ENCODE measurements around the gene SRC. TPM values are rescaled to one million over a fixed set of nuclear protein-coding genes. Genes with fewer than 3 reads are reported as not detected.

The SRC gene
- total RNA-seq, 2 donors from 2014 or later: 5.4 to 8.3 TPM

DNA sequence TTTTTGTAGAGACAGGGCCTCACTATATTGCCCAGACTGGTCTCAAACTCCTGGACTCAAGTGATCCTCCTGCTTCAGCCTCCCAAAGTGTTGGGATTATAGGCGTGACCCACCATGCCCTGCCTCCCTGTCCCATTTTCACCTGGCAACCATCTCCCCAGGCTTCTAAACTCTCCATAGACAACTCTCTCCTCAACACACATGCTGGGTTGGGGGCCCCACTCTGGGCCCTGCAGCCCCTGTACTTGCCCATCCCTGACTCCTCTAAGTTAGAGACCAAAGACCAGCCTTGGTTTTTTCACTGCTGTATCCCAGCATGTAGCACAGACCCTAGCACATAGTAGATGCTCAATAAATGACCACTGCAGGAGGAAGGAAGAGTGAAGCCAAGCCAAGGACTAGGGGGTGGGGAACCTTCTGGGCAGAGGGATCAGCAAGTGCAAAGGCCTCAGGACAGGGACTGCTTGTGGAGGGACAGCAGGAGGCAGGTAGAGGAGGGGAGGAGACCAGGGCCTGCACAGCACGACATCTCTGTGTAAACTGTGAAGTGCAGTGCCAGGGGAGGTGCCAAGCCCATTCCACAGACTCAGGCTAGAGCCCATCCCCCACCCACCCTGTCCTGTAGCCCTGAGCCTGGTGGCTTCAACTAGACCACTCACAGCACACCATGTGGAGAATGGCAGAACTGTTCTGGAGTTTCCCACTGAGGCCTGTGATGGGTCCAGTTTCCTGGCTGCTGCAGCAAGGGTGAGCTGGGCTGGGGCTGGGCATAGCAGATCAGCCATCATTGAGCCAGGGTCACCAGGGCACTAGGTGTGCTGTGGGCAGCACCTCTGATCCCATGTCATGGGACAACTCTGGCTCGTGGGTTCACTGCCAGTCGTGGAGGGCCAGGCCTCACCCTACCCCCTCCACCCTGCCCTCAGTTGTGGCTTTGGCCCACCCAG, 3.4 kb upstream of the SRC start:
- H3K36me3 Mint-ChIP-seq: no peaks in the 10 kb centered on the region
- DNase-seq (ENCODE audit: low spot score in 2 of 2) (peak in 1 of 2 donors; percentile 41), ATAC-seq (no peak)
- H3K9me3 Mint-ChIP-seq: no peaks in the 10 kb centered on the region
- H3K27ac Mint-ChIP-seq: peak overlapping the region in 1 of 2 donors; percentile 16

DNA sequence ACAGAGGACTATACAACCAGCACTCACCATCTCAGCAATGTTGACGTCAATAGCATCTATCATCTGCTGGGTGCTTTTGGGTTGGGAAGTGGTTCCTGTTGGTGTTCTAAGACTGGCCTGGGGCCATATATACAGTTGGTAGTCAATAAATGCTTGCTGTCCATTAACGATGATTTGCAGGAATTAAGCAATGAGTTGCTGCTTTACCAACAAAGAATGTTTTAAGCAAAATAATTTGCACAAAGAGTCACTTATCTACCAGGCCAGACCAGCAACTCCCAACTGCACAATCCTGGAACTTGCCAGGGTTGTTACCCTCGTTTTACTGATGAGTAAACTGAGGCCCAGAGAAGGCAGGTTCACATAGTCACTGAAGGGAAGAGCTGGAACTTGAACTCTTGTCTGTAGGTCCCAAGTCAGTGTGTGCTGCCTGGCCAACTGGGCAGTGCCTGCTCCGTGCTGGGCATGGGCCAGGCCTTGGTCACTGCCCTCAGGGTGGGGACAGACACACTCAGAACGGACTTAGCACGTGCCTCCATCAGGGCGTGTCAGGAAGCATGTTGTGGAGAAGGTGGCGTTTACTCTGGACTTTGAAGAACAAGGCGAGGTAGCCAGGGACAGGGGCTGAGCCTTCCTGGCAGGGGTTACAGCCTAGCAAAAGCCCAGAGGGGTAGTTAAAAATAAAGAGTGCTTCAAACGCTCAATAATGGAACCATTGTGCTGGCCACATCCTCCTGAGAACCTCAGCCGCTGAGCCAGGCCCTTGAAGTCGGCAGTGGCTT, 2.5 kb upstream of the SRC start:
- no peak for DNase-seq (ENCODE audit: low spot score in 2 of 2)
- no peak for ATAC-seq
- H3K27ac Mint-ChIP-seq: no peak overlapping the region

DNA sequence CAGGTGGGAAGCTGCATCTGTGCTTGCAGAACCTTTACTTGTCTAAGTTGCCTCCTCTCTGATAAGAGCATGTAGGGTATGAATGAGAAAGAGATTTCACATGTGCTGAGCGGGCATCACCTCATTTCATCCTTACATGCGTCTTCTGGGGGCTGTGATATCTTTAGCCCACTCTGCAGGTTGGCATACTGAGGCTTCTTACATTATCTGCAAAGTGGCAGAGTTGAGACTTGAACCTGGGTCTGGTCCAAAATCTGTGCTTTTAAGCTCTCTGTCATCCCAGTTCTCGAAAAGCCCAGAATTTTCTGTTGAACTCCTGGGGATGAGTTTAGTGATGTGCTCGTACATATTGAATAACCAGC, 2.0 kb upstream of the SRC start:
- no peaks in the 10 kb centered on the region for H3K36me3 Mint-ChIP-seq
- ATAC-seq (no peak), DNase-seq (ENCODE audit: low spot score in 2 of 2) (peak in 1 of 2 donors; percentile 35)
- no peak overlapping the region for H3K27ac Mint-ChIP-seq
- no peaks in the 10 kb centered on the region for H3K9me3 Mint-ChIP-seq

More for the DNA sequence above, 2.5 kb upstream of the SRC start:
- Mint-ChIP-seq H3K36me3 (no peaks in the 10 kb centered on the region), H3K9me3 (no peaks in the 10 kb centered on the region)

DNA sequence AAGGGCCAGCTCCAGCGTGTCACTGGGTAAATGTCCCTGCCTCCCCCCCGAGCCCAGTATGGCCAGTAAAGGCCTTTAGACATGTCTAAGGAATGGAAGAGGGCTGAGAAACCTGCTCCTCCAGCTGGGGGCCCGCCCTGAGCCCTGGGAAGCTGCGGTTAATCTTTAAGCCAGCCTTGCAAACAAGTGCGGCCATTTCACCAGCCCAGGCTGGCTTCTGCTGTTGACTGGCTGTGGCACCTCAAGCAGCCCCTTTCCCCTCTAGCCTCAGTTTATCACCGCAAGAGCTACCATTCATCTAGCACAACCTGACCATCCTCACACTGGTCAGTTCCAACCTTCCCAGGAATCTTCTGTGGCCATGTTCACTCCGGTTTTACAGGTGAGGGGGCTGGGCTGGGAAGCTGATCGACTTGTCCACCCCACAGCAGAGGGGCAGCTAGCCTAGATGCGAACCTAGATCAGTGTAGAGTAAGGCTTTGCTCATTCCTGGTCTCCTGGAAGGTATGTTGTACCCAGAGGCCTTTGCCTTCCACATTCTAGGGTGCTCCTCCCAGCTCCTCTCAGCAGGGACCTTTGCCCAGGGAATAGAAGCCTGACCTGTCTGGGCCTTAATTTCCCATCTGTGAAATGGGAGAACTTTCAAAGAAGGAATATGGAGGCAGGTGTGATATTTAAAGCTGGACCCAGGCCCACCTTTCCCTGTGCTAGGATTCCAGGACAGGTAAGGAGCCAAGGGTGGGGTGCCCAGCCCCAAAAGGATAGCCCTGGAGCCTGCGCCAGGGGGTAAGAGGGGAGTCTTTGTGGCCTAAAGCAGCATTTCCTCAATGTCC, 1.2 kb upstream of the SRC start:
- Mint-ChIP-seq H3K36me3 (no peaks in the 10 kb centered on the region), H3K9me3 (no peaks in the 10 kb centered on the region), H3K27ac (peak overlapping the region in 1 of 2 donors; percentile 27)
- ATAC-seq (no peak), DNase-seq (ENCODE audit: low spot score in 2 of 2) (peak in 1 of 2 donors; percentile 33)

DNA sequence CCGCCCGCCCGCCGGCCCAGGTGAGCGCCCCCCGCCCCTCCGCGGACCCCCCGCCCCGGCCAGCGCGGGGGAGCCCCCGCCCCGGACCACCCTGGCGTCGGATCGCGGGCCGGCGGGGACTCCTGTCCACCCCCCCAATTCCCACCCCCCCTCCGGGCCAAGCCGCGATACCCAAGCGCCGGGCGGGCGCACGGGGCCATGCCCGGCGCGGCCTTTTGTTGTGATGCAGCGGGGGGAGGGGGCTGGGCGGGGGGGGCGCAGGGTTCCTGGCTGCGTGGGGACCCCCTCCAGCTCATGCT, 245 bp downstream of the SRC start:
- H3K36me3 Mint-ChIP-seq: no peaks in the 10 kb centered on the region
- ATAC-seq (peak in 1 of 2 donors; percentile 12), DNase-seq (ENCODE audit: low spot score in 2 of 2) (no peak)
- no peak overlapping the region for H3K27ac Mint-ChIP-seq
- no peaks in the 10 kb centered on the region for H3K9me3 Mint-ChIP-seq

DNA sequence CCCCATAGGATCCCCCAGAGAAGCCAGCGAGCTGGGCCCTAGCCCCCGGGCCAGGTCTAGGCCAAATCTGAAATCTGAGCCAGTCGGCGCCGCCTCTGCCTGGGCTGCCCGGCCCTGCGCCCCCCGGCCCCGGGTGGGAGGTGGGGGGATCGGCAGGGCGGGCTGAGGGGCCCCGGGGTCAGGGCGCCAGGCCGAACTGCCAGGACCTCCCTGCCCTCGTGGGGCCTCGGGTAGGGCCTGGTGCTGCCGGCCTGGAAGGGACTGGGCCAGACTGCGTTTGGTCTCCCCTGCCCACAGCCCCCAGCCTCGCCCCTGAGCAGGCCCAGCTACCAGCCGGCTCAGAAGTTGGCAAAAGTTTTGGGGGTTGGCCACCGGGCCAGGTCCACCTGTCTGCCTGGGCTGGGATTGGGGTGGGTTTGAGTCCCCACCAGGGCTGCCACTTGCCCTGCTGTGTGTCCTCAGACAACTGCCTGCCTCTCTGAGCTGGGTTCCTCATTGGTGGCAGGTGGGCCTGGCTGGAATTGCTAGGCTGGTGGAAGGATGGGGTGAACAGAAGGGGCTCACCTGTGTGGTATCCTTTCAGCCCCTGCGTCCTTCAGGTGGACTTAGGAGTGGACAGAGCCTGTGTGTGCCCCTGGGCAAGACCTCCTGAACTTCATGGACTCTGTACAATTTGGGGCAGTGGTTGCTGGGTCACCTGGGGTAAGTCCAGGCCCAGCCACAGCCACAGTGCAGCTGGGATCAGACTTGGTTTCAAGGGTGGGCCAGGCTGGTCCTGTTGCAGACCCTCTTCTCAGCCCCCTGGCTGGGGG, 801 bp downstream of the SRC start:
- Mint-ChIP-seq H3K9me3 (no peaks in the 10 kb centered on the region), H3K27ac (no peak overlapping the region), H3K36me3 (no peaks in the 10 kb centered on the region)
- ATAC-seq (no peak), DNase-seq (ENCODE audit: low spot score in 2 of 2) (peak in 1 of 2 donors; percentile 55)

DNA sequence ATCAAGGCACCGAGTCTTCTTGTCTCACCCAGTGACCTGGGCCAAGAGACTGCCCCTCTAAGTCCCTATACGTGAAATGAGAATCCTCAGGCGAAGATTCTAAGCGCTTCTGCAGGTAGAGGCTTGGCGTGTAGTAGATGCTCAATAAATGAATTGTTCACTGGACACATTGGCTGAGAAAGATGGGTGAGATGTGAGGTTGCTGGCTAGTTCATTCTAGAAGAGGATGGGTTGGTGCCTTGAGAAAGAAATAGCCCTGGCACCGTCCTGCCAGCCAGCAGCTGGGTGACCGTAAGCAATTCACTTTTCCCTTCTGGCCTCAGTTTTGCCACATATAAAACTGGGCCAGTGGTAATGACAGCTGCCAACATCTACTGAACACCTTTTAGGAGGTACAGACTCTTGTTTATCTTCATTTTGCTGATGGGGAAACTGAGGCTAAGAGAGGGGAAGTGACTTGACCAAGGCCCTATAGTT, 1.4 kb downstream of the SRC start:
- H3K36me3 Mint-ChIP-seq: no peaks in the 10 kb centered on the region
- ATAC-seq (no peak), DNase-seq (ENCODE audit: low spot score in 2 of 2) (peak in 1 of 2 donors; percentile 33)
- H3K27ac Mint-ChIP-seq: no peak overlapping the region
- no peaks in the 10 kb centered on the region for H3K9me3 Mint-ChIP-seq

DNA sequence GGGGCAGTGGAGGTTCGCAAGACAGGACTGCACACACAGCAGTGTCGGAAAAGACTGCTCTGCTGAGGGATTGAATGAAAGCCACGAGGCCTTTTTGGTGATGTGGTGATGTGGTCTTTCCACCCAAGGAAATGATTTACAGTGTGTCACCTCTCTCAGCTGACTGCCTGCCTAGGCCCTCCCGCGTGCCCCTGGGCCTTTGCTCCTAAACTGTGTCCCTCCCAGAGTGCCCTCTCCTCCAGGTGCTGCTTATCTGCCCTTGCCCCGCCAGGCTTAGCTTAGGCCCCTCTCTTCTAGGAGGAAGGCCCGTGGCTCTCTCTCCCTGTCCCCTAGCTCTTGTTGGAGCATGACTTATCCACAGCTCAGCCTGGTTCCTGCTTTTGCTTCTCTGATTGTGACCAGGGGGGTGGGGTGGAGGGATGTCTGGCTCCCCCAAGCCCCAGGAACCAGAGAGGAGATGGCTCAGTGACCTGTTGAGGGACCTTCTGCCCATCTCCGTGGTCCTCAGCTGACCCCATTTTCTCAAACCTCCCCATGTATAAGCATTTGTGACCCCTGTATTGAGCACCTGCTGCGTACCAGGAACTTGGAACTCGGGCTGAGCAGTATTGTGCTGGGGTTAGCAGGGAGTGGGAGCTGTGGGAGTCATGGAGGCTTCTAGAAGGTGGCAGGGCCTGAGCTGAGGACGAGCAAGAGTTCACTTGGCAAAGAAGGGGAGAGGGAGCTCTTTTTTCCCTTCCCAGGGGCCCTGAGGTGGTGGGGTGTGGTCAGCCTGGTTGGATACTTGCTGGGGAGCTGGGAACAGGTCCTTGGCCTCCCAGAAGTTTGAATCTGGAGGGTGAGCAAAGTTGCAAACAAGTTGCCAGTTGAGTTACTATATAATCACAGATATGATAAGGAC, 2.2 kb downstream of the SRC start:
- DNase-seq (ENCODE audit: low spot score in 2 of 2) (peak in 1 of 2 donors; percentile 54), ATAC-seq (peak; percentile 70 to 75)
- peak overlapping the region in 1 of 2 donors; percentile 1 for H3K27ac Mint-ChIP-seq
- H3K36me3 Mint-ChIP-seq: no peaks in the 10 kb centered on the region
- H3K9me3 Mint-ChIP-seq: no peaks in the 10 kb centered on the region

DNA sequence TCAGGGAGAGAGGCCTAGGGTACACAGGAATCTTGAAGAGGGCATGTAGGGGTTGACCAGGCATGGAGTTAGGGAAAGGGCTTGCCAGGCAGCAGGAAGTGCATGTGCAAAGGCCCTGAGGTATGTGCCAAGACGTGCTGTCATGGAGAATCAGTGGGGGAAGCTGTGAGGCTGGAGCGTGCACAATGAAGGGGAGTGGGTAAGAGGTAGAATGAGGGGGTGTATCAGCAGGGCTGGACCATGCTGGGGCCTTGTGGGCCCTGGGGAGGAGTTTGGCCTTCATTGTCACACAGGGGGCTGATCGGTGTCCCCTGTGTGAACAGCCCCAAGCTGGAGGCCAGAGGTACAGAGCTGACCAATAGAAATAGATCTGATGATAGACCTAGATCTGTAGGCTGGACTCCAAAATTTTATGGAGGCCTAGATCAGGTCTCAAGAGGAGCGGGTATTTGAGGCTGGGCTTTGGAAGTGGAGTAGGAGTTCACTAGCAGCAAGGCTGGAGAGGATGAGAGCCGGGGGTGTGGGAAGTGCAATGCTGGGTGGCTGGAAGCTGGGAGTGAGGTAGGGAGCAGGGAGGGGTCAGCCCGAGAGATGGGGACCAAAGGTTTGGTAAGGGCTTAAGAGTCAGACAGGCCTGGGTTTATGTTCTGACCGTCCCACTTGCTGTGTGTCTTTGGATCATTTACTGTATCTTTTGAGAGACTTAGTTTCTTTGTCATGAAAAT, 3.0 kb downstream of the SRC start:
- Mint-ChIP-seq H3K27ac (peak overlapping the region; percentile 1 to 67), H3K9me3 (no peaks in the 10 kb centered on the region), H3K36me3 (no peaks in the 10 kb centered on the region)
- ATAC-seq (no peak), DNase-seq (ENCODE audit: low spot score in 2 of 2) (peak in 1 of 2 donors; percentile 46)

DNA sequence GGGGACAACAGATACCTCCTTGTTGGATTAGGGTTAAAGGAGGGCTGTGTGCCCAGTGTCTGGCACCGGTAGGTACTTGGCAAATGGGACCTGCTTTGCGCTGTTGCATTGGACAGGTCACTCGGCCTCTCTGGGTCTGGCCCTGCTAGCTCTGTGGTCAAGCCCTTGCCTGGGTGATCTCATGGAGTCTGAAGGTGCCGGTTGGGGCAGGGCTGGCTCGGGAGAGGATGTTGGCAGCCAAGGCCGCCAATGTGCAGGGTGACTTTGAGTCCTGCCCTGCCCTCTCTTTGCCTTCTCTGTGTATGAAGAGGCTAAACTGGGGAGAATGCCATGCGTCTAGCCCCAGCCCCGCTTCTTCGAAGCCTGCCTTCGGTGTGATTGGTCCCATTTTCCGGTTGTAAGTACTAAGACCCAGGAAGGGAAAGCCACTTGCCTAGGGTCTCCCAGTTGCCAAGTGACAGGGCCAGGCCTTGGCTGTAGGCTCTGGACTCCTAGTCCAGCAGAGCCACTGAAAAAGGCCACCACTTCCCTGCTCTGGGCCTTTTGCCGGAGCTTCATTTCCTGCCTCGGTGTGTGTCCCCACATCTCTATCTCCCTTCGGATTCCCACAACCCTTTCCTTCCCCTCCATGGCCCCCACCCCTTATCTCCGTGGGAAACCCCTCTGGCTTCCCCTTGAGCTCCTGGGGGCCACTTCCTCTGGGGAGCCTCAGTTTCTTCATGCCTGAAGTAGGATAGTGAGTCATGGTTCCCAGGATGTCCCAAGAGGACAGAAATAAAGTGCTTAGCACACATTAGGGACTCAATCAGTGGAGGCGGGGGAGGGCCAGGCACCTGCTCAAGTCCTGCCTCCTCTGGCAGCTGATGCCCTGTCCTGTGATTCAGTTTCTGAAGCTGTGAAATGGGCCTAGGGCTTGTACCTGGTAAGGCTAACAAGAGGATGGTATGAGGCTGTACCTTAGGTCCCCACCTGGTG, 3.9 kb downstream of the SRC start:
- peak in 1 of 2 donors; percentile 37 for DNase-seq (ENCODE audit: low spot score in 2 of 2)
- Mint-ChIP-seq H3K9me3 (no peaks in the 10 kb centered on the region), H3K36me3 (no peaks in the 10 kb centered on the region), H3K27ac (peak overlapping the region in 1 of 2 donors; percentile 33)
- ATAC-seq: no peak

DNA sequence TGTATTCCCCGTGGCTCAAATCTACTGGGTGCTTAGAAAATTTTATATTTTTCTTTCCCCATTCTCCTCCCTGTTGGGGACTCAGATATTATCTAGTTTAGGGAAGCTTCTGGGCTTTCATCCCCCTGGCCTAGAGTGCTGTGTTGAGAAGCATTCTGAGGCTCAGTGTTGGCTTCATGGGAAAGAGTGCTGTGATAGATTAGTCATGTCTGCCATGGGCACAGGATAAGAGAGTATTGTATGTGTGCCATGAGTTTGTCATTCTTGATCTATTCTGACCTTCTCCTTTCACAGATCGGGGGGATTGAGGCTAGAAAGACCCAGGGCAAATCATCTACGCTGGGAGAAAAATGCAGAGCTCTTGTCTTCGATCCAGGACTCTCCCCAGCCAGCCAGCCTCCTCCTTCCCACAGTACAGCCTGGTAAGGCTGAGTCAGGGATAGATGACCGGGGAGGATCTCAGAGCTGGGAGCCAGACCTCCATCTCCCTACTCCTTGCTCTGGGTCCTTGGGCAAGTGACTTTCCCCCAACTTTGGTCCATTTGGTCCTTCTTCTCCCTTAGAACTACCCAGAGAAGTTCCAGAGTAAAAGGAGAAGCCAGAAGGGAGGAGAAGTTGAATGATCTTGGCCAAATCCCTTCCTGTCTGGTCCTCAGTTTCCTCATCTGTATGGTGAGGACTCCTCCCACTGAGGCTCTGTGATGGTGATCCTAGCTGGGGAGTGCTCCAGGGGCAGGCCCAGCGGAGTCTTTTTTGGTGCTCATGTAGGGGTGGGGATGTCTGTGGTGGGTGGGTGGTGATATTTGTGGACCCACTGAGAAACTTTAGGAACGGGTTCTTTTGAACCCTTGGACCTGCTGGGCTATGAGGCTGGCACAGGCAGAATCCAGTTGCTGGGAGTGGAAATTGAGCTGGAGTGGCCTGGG, 5.0 kb downstream of the SRC start:
- peak overlapping the region in 1 of 2 donors; percentile 33 for H3K27ac Mint-ChIP-seq
- no peaks in the 10 kb centered on the region for H3K9me3 Mint-ChIP-seq
- H3K36me3 Mint-ChIP-seq: no peaks in the 10 kb centered on the region
- DNase-seq (ENCODE audit: low spot score in 2 of 2): peak in 1 of 2 donors; percentile 26
- no peak for ATAC-seq

DNA sequence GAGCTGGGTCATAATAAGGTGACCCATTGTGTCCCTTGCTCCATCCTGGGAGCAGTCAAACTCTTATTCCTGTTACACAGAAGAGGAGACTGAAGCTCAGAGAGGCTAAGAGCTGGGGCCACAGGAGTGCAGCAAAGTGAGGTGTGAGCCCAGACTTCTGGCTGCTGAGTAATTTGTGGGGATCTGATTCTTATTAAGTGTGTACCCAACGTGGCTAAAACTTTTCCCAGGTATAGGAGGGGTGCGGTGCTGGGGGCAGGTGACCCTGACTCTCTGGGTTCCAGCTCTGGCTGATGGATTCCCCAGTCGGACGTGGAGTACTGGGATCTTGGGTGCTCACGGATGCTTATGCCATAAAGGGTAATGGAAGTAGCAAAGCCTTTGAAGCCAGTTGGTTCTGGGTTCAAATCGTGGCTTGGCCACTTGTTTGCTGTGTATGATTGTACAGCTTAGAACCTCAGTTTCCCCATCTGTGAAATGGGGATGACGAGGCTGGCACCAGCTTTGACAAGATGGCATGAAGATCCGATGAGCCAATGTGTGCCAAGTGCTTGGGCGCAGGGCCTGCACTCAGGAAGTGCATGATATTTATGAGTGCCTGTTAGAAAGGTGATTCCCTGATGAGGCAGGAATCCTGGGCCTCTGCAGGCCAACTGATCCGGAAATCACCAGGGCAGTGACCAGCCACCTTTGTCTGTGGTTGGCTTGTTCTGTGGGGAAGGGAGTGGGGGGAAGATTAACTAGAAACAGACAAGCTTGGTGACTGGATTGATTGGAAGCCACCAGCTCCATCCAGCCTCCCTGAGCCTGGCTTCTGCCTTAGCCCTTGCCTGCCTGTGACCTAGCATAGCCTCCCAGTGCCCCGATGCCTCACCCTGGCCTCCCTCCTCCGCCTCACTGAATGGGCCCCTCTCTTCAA, 6.0 kb downstream of the SRC start:
- no peaks in the 10 kb centered on the region for H3K36me3 Mint-ChIP-seq
- no peak for ATAC-seq

More for the DNA sequence above, 6.0 kb downstream of the SRC start:
- DNase-seq (ENCODE audit: low spot score in 2 of 2): peak in 1 of 2 donors; percentile 23
- Mint-ChIP-seq H3K27ac (no peak overlapping the region), H3K9me3 (no peaks in the 10 kb centered on the region)
